Gastrocnemius medialis (tissue), 4 donors: Measurements from ENCODE around the gene ZNF599.

Experiments used
- POLR2A ChIP-seq, 2 donors: fragments of 450-650 bp; IDR thresholded peaks; one replicate each; pipeline ENCODE4 v1.6.1; 2017; ENCODE audit warnings: antibody characterized with exemption in 2 of 2, mild to moderate bottlenecking in 2 of 2, moderate library complexity in 2 of 2
- TF ChIP-seq, protein P1 (sequence below), 5 experiments: fragments of 450-650 bp in 3 of 5; fragments of 200-600 bp in 2 of 5; sonication (generic) in 2 of 5; IDR thresholded peaks in 4 of 5; conservative IDR thresholded peaks in 1 of 5; 1 replicate in 4 of 5; 2 replicates in 1 of 5; pipeline ENCODE4 v1.5.1; 2016 to 2019; ENCODE audit warnings: antibody characterized with exemption in 5 of 5, mild to moderate bottlenecking in 3 of 5, moderate library complexity in 3 of 5

DNA sequence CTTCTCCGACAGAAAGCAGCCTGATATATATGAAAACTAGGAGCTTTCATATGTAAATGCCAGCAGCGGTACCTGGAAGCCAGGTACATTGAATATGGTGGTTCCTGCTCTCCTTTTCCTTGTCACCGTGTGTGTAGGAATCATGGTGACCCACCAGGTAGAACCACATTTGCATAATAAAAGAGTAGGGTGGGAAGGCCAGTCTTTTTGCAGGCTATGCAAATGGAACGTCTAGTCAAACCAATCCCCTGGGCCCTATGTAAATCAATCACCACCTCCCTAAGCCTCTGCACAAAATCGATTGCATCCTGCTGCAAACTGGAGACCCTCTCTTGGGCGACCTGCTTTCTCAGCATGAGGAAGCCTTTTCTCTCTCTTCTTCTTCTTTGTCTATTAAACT is 61.1 kb downstream of the ZNF599 start:
- TF ChIP-seq, protein P1, sequence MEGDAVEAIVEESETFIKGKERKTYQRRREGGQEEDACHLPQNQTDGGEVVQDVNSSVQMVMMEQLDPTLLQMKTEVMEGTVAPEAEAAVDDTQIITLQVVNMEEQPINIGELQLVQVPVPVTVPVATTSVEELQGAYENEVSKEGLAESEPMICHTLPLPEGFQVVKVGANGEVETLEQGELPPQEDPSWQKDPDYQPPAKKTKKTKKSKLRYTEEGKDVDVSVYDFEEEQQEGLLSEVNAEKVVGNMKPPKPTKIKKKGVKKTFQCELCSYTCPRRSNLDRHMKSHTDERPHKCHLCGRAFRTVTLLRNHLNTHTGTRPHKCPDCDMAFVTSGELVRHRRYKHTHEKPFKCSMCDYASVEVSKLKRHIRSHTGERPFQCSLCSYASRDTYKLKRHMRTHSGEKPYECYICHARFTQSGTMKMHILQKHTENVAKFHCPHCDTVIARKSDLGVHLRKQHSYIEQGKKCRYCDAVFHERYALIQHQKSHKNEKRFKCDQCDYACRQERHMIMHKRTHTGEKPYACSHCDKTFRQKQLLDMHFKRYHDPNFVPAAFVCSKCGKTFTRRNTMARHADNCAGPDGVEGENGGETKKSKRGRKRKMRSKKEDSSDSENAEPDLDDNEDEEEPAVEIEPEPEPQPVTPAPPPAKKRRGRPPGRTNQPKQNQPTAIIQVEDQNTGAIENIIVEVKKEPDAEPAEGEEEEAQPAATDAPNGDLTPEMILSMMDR (IDR thresholded peaks at IDR 0.05 in 4 of 5, conservative IDR thresholded peaks at IDR 0.05 in 1 of 5): no peak
- no peak for TF ChIP-seq POLR2A (IDR thresholded peaks at IDR 0.05)
